Superior temporal gyrus (tissue), 1 donor: ENCODE measurements around the gene CALB2.

Experiments
- DNase-seq: peaks from one replicate; pipeline ENCODE4 v3.0.0-alpha.2; 2016; ENCODE audit errors: extremely low spot score

Gene CALB2

GRCh38 chr16:71387045-71387871 is 28.7 kb downstream of the CALB2 start:
- DNase-seq: no peak

- DNase-seq: no peak
These were observed 30.8 kb downstream of the CALB2 start for GRCh38 chr16:71389330-71389729.

DNA sequence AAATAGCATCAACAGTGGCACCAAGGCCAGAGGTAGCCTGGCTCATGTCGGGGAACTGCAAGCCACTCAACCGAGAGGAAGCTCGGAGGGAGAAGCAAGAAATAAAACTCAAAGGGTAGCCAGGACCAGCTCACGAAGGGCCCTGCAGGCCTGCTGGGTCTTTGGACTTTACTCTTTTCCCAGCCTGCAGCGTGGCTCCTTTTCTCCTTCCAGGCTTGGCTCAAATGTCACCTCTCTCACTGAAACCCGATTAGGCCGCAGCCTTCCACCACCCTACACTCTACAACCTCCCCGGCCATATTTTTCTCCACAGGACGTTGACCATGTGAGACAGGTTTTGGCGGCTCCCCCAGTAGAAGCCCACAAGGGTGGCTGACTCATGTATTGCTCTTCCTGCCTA is 38.1 kb downstream of the CALB2 start:
- no peak for DNase-seq

DNA sequence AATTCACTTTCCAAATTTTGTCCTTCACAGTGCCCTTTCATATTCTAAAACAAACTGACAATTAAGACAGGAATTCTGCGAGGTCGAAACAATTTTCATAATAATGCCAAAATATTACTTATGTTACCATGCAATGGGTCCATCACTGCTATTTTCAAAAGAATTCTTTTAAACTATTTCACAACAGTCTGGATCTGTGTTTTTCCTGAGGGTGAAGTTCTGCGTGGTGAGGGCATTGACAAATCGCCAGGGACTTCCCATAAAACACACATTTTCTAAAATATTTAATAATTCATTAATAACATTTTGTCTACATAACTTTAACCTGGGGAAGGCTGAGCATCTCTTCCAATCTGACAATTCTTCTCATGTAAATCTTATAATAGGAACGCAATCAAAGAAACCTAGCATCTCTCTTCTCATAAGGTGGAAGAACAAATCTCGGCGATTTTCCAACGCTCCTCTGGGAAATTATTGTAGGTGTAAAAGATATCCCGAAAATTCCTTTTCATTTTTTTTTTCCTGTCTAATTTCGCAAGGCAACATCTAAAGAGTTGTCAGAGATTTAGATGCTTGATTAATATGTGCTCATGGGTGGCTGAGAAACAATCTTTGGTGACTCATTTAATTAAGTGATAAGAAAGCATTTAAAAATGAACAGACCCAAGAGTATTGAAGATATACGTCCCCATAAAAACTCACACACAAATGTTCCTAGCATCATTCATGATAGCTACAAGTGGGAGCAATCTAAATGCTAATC is 41.5 kb downstream of the CALB2 start:
- no peak for DNase-seq

GRCh38 chr16:71402007-71402406 is 43.5 kb downstream of the CALB2 start:
- DNase-seq: no peak

- DNase-seq: no peak
These were observed 44.2 kb downstream of the CALB2 start for GRCh38 chr16:71402674-71403073.

- DNase-seq: no peak
These were observed 45.8 kb downstream of the CALB2 start for GRCh38 chr16:71404364-71404763.

GRCh38 chr16:71406316-71406715 is 47.8 kb downstream of the CALB2 start:
- no peak for DNase-seq

DNA sequence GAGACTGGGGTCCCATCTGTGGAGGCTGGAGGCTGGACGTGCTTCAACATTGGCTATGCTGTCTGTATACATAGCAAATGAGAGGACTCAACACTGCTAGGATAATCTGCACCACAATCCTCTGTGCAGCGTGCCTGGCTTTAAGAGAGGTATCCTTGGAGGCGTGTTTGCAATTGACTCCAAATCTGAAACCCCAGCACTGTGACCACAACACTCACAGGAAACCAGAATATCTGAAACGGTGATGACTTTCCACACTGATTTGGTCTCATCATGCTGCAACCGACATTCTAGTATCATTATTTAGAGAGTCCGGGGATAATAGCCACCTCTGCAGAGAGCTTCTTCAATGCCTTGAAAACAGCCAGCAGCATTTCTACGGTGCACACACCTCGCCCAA is 48.2 kb downstream of the CALB2 start:
- no peak for DNase-seq

DNA sequence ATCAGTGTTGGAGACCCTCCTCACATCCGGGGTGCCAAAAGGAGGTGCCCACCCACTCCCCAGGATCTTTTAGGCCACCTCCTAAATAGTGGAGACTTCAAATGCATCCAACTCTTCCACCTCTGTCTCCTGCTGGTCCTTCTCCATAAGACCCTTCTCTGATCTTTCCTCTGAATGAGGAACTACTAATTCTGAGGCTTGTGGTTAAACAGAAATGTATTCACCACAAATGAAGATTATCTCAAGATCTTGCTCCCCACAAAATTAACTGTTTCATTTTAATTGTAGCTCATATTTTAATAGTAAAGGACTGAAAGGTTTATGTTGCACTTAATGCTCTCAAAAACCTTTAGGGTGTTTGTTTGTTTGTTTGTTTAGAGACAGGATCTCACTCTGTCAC is 49.2 kb downstream of the CALB2 start:
- no peak for DNase-seq

GRCh38 chr16:71408536-71408935 is 50.0 kb downstream of the CALB2 start:
- DNase-seq: no peak

DNA sequence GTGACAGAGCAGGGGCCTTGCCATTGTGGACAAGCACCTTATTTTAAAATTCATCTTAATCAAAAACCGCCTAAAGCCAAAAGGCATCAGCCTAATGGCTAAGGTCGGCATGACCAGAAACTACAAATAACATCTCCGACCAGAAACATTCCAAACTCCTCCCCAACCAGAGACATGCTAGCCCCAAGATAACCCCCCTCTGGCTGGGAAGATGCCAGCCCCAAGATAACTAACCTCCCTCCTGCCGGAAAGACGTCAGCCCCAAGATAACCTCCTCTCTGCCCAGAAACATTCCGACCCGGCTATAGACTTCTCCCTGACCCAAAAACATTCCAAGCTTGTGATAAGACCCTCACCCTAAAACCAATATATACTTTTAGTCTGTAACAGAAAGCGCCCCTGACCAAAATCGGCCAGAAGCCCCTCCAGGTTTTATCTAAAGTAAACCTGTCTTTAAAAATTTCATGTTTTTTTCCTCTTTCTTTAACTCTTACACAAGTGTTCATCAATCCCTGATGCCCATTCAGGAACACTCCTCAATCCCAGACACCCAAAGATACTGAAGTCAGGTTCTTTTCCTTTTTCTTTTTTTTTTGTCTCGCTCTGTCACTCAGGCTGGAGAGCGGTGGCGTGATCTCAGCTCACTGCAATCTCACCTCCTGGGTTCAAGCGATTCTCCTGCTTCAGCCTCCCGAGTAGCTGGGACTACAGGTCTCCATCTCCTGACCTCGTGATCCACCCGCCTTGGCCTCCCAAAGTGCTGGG is 50.7 kb downstream of the CALB2 start:
- DNase-seq: no peak

GRCh38 chr16:71410146-71410545 is 51.6 kb downstream of the CALB2 start:
- no peak for DNase-seq

- DNase-seq: peak; percentile 92
These were observed 54.0 kb downstream of the CALB2 start for GRCh38 chr16:71412270-71413160.

DNA sequence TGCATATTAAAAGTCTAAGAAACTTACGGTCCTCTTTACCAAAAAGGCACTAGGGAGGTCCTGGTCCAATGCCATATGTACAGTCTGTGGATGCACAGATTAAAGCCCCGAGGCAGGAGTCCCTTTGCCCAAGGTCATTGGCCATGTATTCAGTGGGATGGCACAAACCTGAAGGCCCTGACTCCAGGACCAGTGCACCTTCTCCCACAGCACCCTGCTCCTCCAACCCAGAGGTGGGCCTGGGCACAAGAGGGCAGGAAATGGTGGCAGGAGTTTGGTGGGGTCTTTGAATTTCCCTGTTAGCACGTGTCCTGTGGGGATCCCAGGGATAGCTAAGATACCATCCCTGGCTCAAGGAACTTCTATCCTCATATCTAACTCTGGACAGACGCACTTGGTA is 54.8 kb downstream of the CALB2 start:
- no peak for DNase-seq

DNA sequence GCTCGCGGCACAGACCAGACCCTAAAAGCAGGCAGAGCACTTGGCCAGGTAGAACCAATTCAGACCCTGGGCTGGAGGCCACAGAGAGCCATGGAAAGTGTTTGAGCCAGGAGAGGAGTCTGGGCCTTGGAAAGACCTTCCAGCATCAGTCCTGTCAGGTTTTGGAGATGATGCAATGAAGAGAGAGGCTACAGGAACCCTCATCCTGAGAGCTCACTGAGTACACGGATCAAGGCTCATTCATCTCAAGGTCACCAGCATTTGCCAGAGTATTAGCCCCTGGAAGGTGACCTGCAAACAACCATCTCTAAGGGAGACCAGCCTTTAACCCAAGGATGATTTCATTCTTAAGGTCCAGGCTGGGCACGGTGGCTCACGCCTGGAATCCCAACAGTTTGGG is 55.5 kb downstream of the CALB2 start:
- DNase-seq: no peak

- no peak for DNase-seq
These were observed 63.4 kb downstream of the CALB2 start for GRCh38 chr16:71421911-71422310.

DNA sequence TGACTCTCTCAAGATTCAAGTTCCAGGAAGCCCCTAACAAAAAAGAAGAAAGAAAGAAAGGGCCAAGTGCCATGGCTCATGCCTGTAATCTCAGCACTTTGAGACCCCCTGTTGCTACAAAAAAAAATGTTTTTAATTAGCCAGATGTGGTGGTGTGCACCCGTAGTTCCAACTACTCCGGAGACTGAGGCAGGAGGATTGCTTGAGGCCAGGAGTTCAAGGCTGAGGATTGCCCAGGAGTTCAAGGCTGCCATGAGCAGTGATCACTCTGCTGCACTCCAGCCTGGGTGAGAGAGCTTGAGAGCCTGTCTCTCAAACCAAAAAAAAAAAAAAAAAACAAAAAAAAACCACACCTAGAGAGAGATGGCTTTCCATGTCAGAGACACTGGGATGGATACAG is 64.5 kb downstream of the CALB2 start:
- no peak for DNase-seq

GRCh38 chr16:71423865-71424264 is 65.3 kb downstream of the CALB2 start:
- DNase-seq: no peak

DNA sequence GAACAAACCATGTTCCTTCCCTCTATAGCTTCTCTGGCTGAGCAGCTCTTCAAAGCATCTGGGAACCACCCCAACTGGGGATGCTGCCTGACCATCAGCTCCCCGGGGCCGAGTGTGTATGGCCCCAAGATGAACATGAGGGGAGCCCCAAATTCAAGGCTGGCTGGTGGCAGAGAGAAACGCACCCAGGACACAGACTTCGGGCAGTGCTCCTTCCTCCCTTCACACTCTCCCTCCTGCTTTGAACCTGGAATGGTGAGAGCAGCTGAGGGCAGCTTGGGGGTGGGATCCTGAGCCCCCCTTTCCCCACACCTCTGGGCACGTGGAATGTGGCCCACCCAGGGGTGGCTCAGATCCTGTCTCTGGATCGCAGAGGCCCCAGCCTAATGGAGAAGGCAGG is 66.1 kb downstream of the CALB2 start:
- DNase-seq: no peak

DNA sequence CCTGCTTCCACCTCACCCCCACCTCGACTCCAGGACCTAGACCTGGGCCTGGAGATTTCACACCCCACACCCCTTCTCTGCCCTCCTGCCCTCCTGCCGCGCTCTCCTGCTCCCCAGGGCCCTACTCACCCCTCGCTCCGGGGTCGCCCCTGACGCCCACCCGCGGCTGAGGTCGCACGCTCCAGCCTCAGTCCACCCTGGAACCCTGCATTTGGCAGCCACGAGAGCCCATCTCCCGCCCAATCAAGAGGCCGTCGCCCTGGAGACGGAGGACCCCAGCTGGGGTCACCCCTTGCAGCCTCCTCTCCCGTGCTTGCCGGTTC is 67.2 kb downstream of the CALB2 start:
- no peak for DNase-seq
